Fibroblast of lung (primary cell): ENCODE measurements around the gene SMTN.

Experiments
- CTCF ChIP-seq, 2 donors: IDR thresholded peaks in 1 of 2; conservative IDR thresholded peaks in 1 of 2; 1 replicate in 1 of 2; 2 replicates in 1 of 2; pipeline ENCODE4 v1.5.1; 2011 to 2012; ENCODE audit warnings: low read length in 2 of 2, control low read depth in 1 of 2, inconsistent platforms in 1 of 2, low read depth in 1 of 2, mild to moderate bottlenecking in 1 of 2
- EZH2 ChIP-seq: IDR thresholded peaks from 2 replicates; pipeline ENCODE4 v1.5.1; 2012; ENCODE audit warnings: low read length, control low read depth, mild to moderate bottlenecking; ENCODE audit errors: missing control alignments

- TF ChIP-seq CTCF (conservative IDR thresholded peaks at IDR 0.05 in 1 of 2, IDR thresholded peaks at IDR 0.05 in 1 of 2; ENCODE audit: low read depth in 1 of 2, low read length in 2 of 2) = no peak
- TF ChIP-seq EZH2 = no peak
Observed at GRCh38 chr22:31045900-31046538, 35.1 kb upstream of the SMTN start.
